Measurements from ENCODE around the gene ITGA3.
A peak's percentile ranks its signal among the peaks of the same experiment; 100 is the strongest.
"Not testable (repeated sequence)": the region's sequence is repeated elsewhere in the genome, so short reads cannot be mapped to it uniquely, and the experiment has no call there.

ITGA3 gene

GRCh38 chr17:50052822-50053653 lies 2.9 kb upstream of the ITGA3 start:
- no peak for DNase-seq

- DNase-seq, result no peak
Observed at GRCh38 chr17:50053654-50053960, 2.3 kb upstream of the ITGA3 start.

- no peak for DNase-seq
Observed at GRCh38 chr17:50055055-50055425, 870 bp upstream of the ITGA3 start.

- DNase-seq, result peak; percentile 86
Observed at GRCh38 chr17:50056217-50056960, 479 bp downstream of the ITGA3 start.

GRCh38 chr17:50056961-50057330 lies 1.0 kb downstream of the ITGA3 start:
- DNase-seq, result no peak

DNA sequence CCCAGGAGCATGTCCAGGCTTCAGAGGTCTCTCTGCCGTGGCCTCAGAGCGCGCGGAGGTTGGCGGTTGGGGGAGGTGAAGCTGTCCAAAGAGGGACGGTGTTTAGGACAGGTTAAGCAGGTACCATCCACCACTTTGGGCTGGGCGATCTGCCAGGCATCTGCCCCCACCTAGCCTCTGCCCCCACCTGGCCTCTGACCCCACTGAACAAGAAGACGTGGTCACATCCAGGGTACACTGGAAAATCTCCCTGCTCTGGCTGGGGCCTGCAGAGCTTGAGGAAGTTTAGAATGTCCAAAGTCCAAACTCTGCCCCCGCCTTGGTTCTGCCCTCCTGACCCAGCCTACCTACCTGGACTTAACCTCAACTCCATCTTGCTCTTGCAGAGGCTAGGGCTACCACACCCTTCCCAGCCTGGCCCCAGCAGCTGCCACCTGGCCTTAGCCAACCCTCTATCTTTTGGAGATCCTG lies 1.6 kb downstream of the ITGA3 start:
- DNase-seq, result no peak

DNA sequence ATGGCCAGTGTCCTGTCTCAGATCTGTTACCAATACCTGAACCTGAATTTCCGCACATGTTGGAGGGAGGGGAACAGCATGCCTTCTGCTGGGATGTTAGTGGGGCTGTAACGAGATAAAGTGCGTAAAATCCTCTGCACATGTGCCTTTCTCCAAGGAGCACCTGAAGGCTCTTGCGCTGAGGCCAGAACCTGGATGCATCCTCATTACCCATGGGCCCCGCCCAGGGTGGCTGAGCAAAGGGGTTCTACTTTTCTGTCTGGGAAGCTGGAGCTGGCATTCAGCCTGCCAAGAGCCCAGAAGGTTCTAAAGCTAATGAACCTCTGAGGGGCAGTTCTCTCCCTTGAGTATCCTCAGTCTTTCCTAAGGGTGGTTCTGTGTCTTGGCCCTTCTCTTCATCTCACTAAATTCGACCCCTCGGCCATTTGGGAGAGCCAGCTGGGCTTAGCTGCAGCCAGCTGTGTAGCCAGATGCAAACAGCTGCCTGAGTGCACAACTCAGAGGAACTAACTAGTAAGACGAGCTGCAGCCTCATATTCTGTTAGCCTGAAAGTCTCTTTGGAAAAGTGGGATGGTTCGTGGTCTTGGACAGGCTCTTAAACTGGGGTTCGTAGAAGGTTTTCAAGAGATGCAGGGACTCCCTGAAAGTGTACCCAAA lies 2.5 kb downstream of the ITGA3 start:
- DNase-seq, result no peak

GRCh38 chr17:50059256-50059655 lies 3.3 kb downstream of the ITGA3 start:
- no peak for DNase-seq

DNA sequence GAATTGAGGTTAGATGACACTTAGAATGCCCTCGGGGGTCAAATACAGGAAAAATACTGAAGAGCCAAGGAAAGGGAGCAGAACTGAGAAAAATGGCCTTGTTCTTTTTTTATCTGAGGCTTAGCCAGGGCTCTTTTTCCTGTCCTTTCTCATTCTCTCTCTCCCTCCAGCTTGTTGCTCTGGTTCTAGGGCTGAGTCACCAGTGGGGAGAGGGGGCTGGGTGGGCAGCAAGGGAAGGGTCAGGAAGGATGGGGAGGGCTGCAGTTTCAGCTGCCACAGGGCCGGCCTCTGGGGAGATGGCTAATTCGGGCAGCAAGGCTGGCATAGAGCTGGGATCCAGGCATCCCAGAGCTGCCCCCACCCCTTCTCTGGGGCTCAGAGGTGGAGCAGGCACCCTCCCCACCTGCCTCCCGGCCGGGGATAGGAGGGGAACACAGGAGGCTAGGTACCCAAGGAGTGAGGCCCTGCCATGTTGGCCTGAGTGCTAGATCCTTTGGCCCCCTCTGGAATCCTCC lies 3.9 kb downstream of the ITGA3 start:
- DNase-seq, result no peak

DNA sequence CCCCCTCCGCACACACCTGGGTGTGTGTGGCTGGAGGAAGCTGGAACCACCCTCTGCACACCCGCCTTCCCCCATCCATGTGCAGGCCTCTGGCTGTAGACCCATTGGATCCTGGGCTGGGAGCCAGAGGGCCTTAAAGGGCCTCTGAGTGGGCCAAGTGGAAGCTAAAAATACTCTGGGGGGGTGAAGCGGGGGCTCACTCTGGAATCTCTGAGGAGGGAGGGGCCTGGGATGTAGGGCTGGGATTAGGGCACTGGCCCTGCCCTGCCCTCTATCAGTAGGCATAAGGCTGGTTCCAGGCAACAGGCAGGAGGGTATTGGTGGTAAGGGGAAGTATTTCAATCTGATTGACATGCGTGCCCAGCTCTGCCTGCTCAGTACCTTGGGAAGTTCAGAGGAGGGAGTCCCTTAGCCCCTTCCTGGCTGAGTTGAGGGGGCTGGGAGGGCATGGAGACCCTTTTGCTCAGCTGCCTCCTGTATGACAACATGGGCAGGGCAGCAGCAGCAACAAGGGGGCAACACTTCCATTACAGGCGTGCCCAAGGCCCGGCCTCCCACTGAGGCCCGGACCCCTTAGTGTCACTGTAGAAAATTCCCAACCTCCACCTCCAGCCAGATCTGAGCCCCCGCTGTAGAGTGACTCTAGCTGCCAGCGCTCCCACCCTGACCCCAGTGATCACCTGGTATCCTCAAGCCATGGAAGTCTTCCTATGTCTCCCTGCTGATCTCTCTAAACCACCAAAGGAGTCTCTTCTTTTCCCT lies 5.2 kb downstream of the ITGA3 start:
- no peak for DNase-seq

DNA sequence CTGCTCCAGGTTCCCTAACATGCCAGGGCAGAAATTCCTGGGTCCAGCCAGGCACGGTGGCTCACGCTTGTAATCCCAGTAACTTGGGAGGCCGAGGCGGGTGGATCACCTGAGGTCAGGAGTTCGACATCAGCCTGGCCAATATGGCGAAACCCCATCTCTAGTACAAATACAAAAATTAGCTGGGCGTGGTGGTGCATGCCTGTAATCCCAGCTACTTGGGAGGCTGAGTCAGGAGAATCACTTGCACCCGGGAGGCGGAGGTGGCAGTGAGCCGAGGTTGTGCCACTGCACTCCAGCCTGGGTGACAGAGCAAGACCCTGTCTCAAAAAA lies 5.8 kb downstream of the ITGA3 start:
- DNase-seq, result not testable (repeated sequence)

DNA sequence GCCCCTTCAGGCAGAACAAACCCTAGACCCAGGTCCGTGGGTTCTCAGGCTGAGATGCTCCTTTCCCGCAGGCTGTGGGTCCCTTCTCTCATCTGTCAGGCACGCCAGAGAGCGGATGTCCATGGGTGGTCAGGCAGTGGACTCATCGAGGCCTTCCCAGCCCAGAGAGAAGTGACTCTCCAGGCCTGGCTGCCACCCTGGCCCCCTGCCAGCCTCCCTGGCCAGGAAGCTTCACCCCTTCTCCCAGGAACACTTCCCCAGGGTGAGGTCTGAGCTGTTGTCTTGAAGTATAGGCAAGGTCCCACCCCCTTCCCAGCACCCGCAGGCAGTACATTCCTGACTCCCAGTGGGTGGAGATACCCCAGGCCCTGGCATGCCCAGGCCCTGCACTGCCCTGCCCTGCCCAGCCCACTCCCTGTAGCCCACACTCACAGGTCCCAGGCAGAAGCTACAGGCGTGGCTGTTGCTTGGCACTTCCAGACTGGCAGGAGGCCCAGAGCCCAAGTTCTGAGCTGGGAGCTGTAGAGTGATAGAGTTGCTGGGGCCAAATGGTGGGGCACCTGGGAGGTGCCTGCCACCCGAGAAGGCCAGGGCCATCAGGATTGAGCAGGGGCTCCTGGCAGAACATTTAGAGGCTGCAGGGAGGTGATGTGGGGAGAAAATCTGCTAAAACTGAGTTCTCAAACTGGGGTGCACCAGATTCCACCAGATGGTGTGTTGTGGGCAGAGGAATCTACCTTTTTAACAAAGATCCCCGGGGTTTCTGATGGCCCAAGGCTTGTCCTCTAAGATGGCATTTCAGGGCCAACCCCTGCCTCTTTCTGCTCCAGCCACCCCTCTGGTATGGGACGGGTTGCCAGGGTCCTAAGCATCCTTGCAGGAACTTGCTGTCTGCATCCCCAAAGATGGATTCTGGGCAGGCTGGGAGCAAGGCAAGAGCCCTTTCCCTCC lies 6.7 kb downstream of the ITGA3 start:
- no peak for DNase-seq

- DNase-seq, result no peak
Observed at GRCh38 chr17:50063561-50064252, 7.8 kb downstream of the ITGA3 start.

DNA sequence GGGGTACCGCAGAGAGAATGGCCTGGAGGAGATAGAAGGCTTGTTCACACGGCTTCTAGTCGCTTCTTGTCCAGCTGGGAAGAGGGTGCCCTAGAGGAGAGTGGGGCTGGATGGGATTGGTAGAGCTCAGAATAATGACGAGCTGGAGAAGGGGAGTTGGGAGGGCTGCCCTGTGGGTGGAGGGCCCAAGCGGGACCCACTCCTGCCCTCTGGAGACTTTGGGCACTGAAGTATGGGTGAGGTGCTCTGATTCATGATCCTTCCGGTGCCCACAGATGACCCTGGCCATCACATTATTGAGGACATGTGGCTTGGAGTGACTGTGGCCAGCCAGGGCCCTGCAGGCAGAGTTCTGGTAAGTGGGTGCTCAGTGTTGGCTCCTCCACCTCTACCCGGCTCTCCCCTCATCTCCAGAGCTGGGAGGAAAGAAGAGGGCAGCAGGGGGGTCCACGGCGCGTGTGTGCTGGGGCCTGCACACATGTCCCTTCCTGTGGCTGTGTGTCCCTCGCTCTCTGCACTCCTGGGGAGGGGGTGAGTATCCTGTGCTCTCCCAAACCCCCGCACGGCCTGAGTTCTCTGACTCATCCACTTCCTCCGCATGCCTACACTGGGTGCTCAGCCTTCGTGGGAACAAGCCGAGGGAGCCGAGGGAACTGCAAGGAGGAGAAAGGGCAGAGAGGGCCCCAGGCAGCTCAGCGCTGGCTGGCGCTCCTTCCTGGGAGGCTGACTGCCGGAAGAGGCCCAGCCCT lies 8.5 kb downstream of the ITGA3 start:
- no peak for DNase-seq

GRCh38 chr17:50065056-50065455 lies 9.1 kb downstream of the ITGA3 start:
- no peak for DNase-seq

DNA sequence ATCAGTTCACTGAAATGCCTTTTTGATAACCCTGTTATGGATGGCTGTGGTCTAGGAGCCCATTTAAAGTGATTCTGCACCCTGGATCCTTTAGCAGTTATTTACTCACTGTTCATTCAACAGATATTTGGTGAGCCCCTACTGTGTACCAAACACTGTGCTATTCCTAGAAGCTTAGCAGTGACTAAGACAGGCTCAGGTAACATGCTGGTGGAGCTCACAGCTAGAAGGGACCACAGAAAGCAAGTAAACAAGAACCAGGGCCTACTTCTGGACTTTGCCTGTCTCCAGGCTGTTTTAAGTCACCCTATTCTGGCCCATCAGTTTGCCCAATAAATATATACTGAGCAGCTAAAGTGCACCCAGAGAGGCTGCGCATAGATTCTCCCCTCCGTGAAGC lies 11.1 kb downstream of the ITGA3 start:
- DNase-seq, result no peak

- DNase-seq, result no peak
Observed at GRCh38 chr17:50067996-50068395, 12.1 kb downstream of the ITGA3 start.

GRCh38 chr17:50070908-50071680 lies 15.2 kb downstream of the ITGA3 start:
- DNase-seq, result no peak

DNA sequence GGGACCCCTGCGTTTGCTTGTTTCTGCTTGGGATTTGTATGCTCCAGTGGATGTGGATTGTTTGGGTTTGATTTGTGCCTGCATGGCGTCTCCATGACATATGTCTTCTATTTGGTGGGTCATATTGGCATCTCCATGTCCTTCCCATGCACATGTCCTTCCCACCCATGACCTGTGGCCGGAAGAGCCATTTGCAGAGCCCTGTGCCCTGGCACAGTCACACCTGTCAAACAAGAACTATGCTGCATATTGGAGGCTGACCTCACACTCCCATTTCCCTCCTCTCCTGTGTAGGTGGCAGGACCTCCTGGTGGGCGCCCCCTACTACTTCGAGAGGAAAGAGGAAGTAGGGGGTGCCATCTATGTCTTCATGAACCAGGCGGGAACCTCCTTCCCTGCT lies 15.8 kb downstream of the ITGA3 start:
- no peak for DNase-seq

DNA sequence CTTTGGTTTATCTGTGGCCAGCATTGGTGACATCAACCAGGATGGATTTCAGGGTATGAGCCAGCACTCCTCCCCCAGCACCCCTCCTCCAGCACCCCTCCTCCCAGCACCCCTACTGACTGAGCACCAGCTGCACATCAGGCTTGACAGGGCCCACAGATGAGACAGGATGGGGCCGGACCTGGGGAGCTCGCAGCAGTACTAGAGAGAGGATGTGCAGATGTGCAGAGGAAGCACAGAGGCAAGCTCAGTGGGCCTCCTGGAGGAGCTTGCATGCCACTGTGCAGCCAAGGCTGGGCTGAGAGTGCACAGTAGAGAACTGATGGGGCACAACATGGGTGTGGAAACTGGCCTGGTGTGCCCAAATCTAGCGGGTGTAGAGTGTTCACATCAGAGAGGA lies 16.2 kb downstream of the ITGA3 start:
- no peak for DNase-seq
